ENCODE data around the gene CH25H.

DNA sequence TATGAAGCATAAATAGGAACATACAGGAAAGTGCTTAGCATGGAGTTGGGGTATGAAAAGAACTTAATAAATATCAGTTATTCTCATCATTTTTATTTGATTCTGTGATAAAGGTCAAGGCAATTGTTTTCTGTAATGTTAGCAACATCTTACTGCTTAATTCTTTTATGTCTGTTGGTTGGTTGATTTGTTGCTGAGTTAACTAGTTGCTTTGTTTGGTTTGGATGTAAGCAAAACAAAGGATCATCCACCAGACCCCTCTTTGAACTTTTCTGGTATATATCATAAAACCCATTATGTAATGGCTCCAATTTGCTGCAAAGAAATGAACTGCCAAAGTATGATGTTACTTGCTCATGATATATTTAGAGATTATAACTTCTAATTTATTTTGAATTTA is 44.5 kb downstream of the CH25H start:
- TF ChIP-seq CTCF (IDR thresholded peaks at IDR 0.05) (no peak), SIN3A (IDR thresholded peaks at IDR 0.05; ENCODE audit: borderline replicate concordance, insufficient read depth, low read depth, low read length) (no peak)
- TF ChIP-seq, protein P1, sequence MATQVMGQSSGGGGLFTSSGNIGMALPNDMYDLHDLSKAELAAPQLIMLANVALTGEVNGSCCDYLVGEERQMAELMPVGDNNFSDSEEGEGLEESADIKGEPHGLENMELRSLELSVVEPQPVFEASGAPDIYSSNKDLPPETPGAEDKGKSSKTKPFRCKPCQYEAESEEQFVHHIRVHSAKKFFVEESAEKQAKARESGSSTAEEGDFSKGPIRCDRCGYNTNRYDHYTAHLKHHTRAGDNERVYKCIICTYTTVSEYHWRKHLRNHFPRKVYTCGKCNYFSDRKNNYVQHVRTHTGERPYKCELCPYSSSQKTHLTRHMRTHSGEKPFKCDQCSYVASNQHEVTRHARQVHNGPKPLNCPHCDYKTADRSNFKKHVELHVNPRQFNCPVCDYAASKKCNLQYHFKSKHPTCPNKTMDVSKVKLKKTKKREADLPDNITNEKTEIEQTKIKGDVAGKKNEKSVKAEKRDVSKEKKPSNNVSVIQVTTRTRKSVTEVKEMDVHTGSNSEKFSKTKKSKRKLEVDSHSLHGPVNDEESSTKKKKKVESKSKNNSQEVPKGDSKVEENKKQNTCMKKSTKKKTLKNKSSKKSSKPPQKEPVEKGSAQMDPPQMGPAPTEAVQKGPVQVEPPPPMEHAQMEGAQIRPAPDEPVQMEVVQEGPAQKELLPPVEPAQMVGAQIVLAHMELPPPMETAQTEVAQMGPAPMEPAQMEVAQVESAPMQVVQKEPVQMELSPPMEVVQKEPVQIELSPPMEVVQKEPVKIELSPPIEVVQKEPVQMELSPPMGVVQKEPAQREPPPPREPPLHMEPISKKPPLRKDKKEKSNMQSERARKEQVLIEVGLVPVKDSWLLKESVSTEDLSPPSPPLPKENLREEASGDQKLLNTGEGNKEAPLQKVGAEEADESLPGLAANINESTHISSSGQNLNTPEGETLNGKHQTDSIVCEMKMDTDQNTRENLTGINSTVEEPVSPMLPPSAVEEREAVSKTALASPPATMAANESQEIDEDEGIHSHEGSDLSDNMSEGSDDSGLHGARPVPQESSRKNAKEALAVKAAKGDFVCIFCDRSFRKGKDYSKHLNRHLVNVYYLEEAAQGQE (IDR thresholded peaks at IDR 0.05; ENCODE audit: insufficient read depth in 1 of 2, low read depth in 2 of 2, low read length in 1 of 2) = no peak

All from Panc1 (cell line).